Measurements from ENCODE around the gene USP20.

The USP20 gene

GRCh38 chr9:129875687-129876395, 40.6 kb downstream of the USP20 start:
- no peak for DNase-seq (ENCODE audit: low read depth)

DNA sequence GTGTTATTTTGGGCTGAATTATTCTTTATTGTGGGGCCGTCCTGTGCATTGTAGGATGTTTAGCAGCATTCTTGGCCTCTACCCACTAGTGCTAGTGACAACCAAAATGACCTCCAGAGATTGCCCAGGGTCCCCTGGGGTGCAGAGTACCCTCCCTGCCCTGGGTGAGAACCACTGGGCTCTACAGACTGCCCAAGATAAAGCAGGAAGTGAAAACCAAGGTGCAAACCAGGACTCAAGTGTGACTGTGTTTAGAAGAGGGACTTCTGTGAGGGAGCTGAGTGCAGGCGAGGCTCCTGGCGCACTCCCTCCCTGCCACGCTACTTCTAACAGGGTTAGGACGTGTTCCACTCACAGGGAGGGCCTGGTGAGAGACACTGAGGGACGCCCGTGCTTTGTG, 41.6 kb downstream of the USP20 start:
- DNase-seq (ENCODE audit: low read depth): no peak

DNA sequence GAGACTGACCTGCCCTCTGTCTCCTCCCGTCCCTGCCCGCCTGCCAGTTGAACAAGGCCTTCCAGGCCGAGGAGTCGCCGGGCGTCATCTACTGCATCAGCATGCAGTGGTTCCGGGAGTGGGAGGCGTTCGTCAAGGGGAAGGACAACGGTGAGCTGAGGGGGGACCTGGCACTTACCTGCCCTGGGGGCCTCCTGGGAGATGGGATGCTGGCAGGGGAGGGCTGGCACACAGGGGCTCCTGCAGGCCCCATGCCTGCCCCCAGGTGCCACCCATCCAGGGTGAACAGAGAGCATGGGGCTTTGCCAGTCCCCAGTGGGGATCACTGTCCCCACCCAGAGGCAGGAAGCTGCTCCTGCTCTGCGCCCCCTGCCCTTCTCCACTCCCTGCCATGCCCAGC, 43.0 kb downstream of the USP20 start:
- no peak for DNase-seq (ENCODE audit: low read depth)

GRCh38 chr9:129879103-129879699, 43.9 kb downstream of the USP20 start:
- no peak for DNase-seq (ENCODE audit: low read depth)

- no peak for DNase-seq (ENCODE audit: low read depth)
Observed at GRCh38 chr9:129879991-129880653, 44.9 kb downstream of the USP20 start.

- no peak for DNase-seq (ENCODE audit: low read depth)
Observed at GRCh38 chr9:129880654-129881546, 45.6 kb downstream of the USP20 start.

DNA sequence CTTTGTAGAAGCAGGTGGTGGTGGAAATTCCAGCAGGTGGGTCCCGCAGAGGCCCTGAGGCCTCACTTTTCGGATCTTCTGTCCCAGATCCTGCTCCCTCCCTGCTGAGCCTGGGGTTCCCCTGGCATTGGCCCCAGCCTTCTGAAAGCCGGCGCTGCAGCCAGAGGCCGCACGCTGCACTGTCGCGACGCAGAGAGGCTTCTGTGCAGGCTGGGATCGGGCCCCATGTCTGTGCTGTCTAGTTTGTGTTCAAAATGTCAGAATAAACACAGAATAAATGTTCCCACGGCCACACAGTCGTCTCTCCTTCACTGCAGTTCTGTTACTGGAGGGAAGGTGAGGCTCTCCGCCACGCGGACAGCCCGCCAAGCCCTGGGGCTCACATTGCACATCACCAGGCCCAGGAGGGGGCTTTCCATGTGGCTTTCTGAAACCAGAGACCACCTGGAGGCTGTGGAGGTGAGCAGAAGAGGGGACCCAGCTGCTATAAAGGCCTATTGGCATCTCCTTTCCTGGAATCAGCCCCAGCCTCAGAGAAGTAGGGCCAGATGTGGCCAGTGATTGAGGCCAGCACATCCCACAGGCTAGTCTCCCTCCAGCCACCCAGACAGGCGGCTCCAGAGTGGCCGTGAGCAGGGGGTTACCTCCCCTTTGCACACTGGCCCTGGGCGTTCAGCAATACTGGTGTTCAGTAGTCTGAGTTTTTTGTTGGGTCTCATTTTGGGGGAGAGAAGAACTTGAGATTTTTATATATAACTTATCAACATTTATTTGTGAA, 46.5 kb downstream of the USP20 start:
- no peak for DNase-seq (ENCODE audit: low read depth)

- peak; percentile 50 for DNase-seq (ENCODE audit: low read depth)
Observed at GRCh38 chr9:129884220-129885017, 49.2 kb downstream of the USP20 start.

DNA sequence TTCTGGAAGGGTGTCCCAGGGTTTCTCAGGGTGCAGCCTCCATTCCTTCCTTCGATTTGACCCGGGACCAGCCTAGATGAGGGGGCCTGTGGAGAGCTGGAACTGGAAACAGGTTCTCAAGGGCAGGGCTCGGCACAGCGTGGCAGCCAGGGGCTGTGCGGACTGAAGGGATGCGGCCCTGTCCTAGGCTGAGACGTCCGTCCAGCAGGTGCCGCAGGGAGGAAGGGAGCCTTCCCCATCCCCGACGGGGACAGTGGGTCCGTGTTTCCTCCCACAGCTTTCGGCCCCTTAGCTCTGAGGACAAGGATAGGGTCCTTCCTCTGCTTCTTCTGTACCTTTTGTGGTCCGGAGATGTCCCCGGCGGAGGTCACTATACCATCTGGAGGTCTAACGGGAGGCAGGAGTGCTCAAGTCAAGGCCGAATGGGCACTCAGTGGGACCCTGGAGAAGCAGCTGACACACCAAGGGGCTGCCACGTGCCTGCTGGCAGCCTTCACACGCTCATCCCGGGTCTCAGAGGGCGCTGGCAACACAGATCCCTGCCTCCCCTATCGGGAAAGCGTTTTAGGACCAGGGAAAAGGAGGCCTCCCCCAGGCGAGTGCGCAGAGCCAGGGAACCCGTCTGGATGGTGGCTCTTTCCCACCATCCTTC, 49.9 kb downstream of the USP20 start:
- no peak for DNase-seq (ENCODE audit: low read depth)

- peak; percentile 87 for DNase-seq (ENCODE audit: low read depth)
Observed at GRCh38 chr9:129885670-129886106, 50.4 kb downstream of the USP20 start.

DNA sequence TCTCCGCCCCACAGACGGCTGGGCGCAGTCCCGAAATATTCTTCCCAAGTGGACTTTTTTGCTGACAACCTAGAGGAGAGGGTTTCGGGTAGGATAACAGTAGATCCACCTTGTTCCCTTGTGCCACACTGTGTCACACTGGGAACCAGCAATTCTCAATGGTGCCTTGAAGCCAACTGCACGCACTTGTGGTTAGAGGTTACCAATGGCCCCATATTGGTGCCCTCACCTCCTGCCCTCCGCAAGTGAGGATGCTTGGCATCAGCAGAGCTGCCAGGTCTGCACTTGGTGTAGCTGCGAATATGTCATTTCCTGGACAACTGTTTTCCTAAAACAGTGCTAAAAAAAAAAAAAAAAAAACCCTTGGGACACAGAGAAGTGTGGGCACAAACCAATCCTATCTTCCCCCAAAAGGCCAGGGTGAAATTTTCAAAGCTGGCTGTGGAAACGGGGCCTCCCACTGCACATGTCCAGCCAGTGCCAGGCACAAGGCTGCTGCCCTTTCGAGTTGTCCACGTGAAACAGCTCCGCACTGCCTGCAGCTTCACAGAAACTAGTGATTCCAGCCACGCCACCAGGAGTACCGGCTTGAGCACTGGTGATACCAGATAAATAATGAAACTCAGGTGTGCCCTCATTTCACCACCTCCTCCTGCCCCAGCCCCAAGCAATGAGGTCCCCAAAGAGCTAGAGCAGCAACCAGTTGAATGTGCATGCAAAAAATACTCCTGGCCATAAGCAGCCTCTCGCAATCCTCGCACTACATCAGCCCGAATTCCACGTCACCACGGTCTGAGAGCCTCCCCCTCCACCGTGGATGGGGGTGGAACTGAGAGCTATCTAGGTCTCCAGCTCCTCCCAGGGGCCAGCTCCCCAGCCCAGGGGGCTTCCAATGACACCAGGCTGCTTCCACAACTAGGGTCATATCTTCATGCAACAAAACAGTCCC, 51.2 kb downstream of the USP20 start:
- DNase-seq (ENCODE audit: low read depth): no peak

- no peak for DNase-seq (ENCODE audit: low read depth)
Observed at GRCh38 chr9:129887334-129888292, 52.4 kb downstream of the USP20 start.

DNA sequence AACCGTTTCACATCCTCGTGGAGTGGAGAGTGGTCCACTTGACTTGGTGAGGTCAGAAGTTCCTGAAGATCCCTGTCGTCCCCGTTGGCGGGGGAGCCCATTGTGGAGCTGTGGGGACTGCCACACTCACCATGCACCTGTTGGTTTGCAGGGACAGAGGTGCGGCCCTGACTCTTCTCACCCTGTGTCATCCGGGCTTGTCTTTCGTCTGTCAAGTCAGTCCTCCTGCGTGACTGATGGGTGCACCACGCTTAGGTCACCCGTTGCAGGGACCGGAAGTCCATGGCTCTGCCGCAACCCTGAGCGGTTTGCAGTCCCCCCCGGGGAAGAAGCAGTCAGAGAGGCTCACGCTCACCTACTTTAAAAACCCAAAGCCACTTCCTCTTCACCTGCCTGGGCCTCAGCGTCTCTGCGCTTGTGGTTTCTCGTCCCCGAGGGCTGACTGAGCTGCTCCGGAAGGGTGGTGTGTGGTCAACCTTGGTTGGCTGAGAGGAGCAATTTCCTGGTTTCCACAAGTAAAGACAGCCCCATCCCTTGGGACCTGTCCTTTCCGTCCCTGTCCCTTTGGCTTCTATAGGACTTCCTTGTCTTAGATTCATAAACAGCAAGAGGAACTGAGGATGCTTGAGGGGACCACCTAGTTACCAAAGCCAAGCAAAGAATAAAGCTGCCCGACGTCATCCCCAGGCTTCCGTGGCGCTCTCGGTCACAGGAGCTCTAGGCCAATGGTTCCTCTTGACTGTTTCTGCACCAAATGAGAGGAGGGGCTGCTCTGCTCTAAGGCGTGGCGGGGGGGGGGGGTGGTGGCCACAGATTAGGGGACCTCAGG, 53.2 kb downstream of the USP20 start:
- no peak for DNase-seq (ENCODE audit: low read depth)

- DNase-seq (ENCODE audit: low read depth): no peak
Observed at GRCh38 chr9:129889122-129889940, 54.1 kb downstream of the USP20 start.

- DNase-seq (ENCODE audit: low read depth): no peak
Observed at GRCh38 chr9:129889941-129890717, 54.9 kb downstream of the USP20 start.

All from GM04504 (cell line).